Breast epithelium (tissue), 4 donors: ENCODE results near the gene NOSIP. TPM values are rescaled to one million over a fixed set of nuclear protein-coding genes. Genes with fewer than 3 reads are reported as not detected.

Source experiments
- DNase-seq, 2 donors: peaks; one replicate each; pipeline ENCODE4 v3.0.0-alpha.2; 2019; ENCODE audit warnings: low spot score in 2 of 2
- H3K27ac ChIP-seq, 2 donors: fragments of 200-600 bp; sonication (generic) in 1 of 2; one replicate each; pipeline ENCODE4 v1.5.1; 2016 to 2019; ENCODE audit warnings: mild to moderate bottlenecking in 1 of 2
- H3K27me3 ChIP-seq, 2 donors: fragments of 200-600 bp; sonication (generic) in 1 of 2; one replicate each; pipeline versions ENCODE4 v1.5.1 to v1.6.0; 2017 to 2019; ENCODE audit warnings: control low read depth in 1 of 2, mild to moderate bottlenecking in 1 of 2
- H3K36me3 ChIP-seq: fragments of 200-600 bp; one replicate; pipeline ENCODE4 v1.5.1; 2019
- H3K4me1 ChIP-seq, 2 donors: fragments of 200-600 bp; sonication (generic); one replicate each; pipeline ENCODE4 v1.5.1; 2016 to 2019; ENCODE audit warnings: control low read depth in 1 of 2
- H3K4me3 ChIP-seq, 3 donors: fragments of 200-600 bp; sonication (generic); 1 replicate in 2 of 3; 2 replicates in 1 of 3; pipeline ENCODE4 v1.5.1; 2016 to 2019; ENCODE audit warnings: mild to moderate bottlenecking in 3 of 3, moderate library complexity in 2 of 3
- H3K9me3 ChIP-seq, 2 donors: fragments of 200-600 bp; sonication (generic) in 1 of 2; one replicate each; pipeline ENCODE4 v1.5.1; 2016 to 2019; ENCODE audit warnings: control low read depth in 1 of 2
- POLR2A ChIP-seq: fragments of 450-650 bp; IDR thresholded peaks from one replicate; pipeline ENCODE4 v1.6.1; 2016; ENCODE audit warnings: antibody characterized with exemption, mild to moderate bottlenecking, moderate library complexity
- POLR2AphosphoS5 ChIP-seq, 3 donors: sonication (generic); formaldehyde crosslinking; IDR thresholded peaks; one replicate each; pipeline ENCODE4 v1.6.1; 2017; ENCODE audit warnings: antibody characterized with exemption in 3 of 3
- intact Hi-C: fragments of 100-400 bp; cut with DNase I; formaldehyde crosslinking; loops from one replicate; pipeline ENCODE4 v1.15.1; 2023; ENCODE audit warnings: low total_unique reads
- total RNA-seq, 3 donors: library from RNA; depleted of rRNA; stranded (reverse); fragments of >200 nt; gene quantifications; one replicate each; pipeline ENCODE4 v1.1.0, GENCODE V29; 2016
- TF ChIP-seq, protein P1 (sequence below), 3 donors: fragments of 450-650 bp; IDR thresholded peaks; one replicate each; pipeline ENCODE4 v1.5.1; 2016 to 2017; ENCODE audit warnings: antibody characterized with exemption in 3 of 3, mild to moderate bottlenecking in 3 of 3, moderate library complexity in 3 of 3

Gene NOSIP
- total RNA-seq, 3 donors from 2014 or later, result 54.7 to 60.0 (median 57.4) TPM

DNA sequence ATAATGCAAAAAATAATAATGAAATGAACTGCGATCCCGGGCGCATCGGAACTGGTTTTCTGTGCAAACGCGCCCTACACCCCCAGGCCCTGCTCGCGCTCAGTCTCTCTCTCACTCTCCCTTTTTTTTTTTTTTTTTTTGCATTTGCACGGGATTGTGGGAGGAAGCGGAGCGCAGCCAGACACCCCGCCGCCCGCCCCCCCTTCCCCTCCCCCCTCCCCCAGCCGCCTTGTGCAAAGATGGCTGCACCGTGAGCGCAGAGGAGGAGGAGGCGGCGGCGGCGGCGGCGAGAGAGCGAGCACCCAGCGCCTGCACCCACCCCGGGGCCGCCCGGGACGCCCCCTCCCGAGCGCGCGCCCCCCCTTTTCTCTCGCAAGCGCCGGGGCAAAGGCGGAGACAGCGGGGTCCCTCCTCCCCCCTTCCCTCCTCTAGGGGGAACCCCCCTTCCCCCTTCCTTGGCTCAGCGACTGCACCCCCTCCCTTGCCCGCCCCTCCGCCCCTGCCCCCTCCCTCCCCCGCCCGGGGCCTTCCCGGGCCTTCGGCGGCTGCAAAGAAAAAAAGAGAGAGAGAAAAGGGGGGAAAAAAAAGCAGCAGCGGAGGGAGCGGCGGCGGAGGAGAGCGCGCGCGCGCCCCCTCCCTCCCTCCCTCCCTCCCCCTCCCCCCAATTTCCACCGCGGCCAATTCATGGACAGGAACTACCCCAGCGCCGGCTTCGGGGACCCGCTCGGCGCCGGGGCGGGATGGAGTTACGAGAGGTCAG lies 10.8 kb upstream of the NOSIP start, which contains the start of gene PRR12:
Gene PRR12 (plus strand): TSS at position 212 of the 760 bp plus-strand sequence. CDS start 473 bp downstream, at position 685.
- intact Hi-C loops, result no loop called here

DNA sequence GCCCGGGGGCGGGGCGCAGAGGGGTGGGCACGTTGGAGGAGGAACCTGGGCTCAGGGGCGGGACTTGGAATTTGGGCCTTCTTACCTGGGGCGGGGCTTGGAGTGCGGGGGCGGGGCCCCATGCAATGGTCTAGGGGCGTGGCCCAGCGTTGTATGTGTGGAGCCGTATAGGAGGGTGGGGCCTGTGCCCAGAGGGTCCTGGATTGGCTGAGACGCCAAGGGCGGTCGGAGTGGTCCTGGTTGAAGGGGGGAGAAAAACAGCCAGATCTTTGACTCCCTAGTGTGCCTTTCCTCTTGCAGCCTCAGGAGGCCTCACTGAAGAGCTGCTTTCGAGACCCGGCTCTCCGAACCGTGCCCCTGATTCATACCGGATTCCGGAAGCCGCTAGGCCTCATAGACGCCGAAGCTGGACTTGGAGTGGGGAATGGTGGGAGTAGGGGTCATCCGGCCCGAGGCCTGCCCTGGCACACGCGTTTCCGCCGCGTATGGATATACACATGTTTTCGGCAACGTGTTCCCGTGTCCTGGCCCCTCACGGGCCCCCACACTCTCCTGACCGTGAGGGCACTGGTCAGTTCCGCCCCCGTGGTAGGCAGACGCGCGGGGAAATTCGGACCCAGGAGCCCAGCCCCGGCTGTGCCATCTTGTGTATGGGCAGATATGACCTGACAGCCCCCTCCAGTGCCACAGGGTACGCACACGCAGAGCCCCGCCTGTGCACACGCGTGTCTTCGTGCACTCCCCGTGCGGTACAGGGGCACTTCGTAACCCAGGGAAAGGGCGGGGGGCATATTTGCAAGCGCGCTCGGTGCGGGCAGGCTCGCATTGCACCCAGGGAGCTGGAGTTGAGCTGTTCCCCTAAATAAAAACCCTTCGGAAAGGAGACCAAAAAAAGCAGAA lies 10.0 kb upstream of the NOSIP start:
- no peaks in the 10 kb centered on the region for H3K27me3 ChIP-seq
- peaks cover 5% of the 10 kb centered on the region for H3K36me3 ChIP-seq
- H3K9me3 ChIP-seq, result no peaks in the 10 kb centered on the region
- peak overlapping the region; percentile 81 to 93 for H3K27ac ChIP-seq
- peaks cover 4 to 6% of the 10 kb centered on the region in 2 donors for H3K4me1 ChIP-seq
- peak overlapping the region; percentile 67 to 93 (median 77) for H3K4me3 ChIP-seq
- intact Hi-C loops, result no loop called here
- DNase-seq, result peak; percentile 97 to 98
- TF ChIP-seq POLR2AphosphoS5 (IDR thresholded peaks at IDR 0.05) (peak in 2 of 3 donors; percentile 22 to 24), POLR2A (no peak)
- TF ChIP-seq, protein P1, sequence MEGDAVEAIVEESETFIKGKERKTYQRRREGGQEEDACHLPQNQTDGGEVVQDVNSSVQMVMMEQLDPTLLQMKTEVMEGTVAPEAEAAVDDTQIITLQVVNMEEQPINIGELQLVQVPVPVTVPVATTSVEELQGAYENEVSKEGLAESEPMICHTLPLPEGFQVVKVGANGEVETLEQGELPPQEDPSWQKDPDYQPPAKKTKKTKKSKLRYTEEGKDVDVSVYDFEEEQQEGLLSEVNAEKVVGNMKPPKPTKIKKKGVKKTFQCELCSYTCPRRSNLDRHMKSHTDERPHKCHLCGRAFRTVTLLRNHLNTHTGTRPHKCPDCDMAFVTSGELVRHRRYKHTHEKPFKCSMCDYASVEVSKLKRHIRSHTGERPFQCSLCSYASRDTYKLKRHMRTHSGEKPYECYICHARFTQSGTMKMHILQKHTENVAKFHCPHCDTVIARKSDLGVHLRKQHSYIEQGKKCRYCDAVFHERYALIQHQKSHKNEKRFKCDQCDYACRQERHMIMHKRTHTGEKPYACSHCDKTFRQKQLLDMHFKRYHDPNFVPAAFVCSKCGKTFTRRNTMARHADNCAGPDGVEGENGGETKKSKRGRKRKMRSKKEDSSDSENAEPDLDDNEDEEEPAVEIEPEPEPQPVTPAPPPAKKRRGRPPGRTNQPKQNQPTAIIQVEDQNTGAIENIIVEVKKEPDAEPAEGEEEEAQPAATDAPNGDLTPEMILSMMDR (IDR thresholded peaks at IDR 0.05), result no peak

More for the DNA sequence above, 10.8 kb upstream of the NOSIP start, which contains the start of gene PRR12:
- Histone ChIP-seq H3K9me3 (no peaks in the 10 kb centered on the region), H3K36me3 (peaks cover 5% of the 10 kb centered on the region), H3K4me1 (peaks cover 4 to 6% of the 10 kb centered on the region in 2 donors), H3K27me3 (no peaks in the 10 kb centered on the region), H3K4me3 (peak within 1 kb of the TSS; percentile 67 to 93 (median 77)), H3K27ac (peak within 1 kb of the TSS; percentile 81 to 93)
- no peak for TF ChIP-seq POLR2A
- no peak for TF ChIP-seq POLR2AphosphoS5 (IDR thresholded peaks at IDR 0.05)
- TF ChIP-seq, protein P1 (IDR thresholded peaks at IDR 0.05), result no peak
- DNase-seq, result peak in 1 of 2 donors; percentile 49

DNA sequence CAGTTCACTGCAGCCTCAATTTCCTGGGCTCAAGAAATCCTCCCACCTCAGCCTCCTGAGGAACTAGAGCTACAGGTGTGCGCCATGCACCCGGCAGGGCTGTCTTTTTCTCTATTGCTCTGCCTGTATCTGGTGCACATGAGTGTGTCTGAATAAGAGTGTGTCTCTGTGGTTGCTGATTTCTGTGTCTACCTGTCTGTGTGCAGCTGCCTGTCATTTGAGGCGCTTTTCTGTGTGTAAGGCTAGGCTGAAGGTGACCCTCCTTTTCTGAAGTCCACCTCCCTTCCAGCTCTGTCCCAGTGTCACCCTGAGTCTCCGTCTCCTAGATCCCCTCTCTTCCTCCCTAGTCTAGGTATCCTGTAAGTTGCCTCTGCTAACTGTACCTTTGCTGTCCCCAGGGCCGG lies 9.1 kb upstream of the NOSIP start:
- TF ChIP-seq, protein P1 (IDR thresholded peaks at IDR 0.05), result no peak
- no peak for TF ChIP-seq POLR2A
- no peak for TF ChIP-seq POLR2AphosphoS5 (IDR thresholded peaks at IDR 0.05)
- no peaks in the 10 kb centered on the region for H3K9me3 ChIP-seq
- peak overlapping the region; percentile 81 to 93 for H3K27ac ChIP-seq
- H3K36me3 ChIP-seq, result peaks cover 5% of the 10 kb centered on the region
- intact Hi-C loops, result no loop called here
- H3K4me1 ChIP-seq, result peaks cover 4 to 6% of the 10 kb centered on the region in 2 donors
- no peak for DNase-seq
- no peaks in the 10 kb centered on the region for H3K27me3 ChIP-seq
- H3K4me3 ChIP-seq, result peak overlapping the region in 2 of 3 donors; percentile 67 to 77

DNA sequence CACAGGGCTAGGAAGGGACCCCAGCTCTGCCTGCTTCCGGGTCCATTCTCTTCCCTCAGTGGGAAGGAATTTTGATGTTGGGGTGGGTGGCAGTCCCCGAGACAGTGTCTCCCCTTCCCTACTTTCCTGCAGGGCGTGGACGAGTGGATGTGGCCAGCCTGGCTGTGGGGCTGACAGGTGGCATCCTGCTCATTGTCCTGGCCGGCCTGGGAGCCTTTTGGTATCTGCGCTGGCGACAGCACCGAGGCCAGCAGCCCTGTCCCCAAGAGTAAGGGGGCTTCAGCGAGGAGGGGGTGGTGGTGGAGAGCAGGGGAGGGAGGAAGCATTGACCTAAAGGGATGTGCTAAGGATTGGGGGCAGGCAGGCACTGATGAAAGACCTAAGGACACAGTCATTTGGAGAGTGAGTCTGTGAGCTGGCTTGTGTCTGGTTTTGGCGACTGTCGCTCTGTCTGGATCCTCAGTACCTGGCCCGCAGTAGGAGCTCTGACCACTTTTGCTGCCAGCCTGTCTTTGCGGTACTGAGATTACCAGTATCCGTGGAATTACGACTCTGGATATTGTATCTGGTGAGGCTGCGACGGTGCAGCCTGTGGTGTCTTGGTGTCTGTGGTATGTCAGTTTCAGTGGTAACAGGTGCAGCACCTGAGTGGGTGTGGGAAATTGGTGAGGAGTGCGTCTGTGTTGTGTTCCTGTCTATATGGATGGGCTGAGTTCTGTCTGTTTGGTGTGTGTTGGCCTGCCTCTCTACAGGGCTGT lies 8.2 kb upstream of the NOSIP start:
- Histone ChIP-seq H3K4me3 (no peak overlapping the region), H3K9me3 (no peaks in the 10 kb centered on the region), H3K27ac (no peak overlapping the region), H3K4me1 (peaks cover 4 to 6% of the 10 kb centered on the region in 2 donors), H3K27me3 (no peaks in the 10 kb centered on the region), H3K36me3 (no peaks in the 10 kb centered on the region)
- TF ChIP-seq, protein P1 (IDR thresholded peaks at IDR 0.05), result no peak
- no peak for TF ChIP-seq POLR2A
- TF ChIP-seq POLR2AphosphoS5 (IDR thresholded peaks at IDR 0.05), result no peak
- intact Hi-C loops, result no loop called here
- DNase-seq, result no peak
